Gastrocnemius medialis (tissue), 4 donors: ENCODE results near the gene PRKCA. TPM values are rescaled to one million over a fixed set of nuclear protein-coding genes. Genes with fewer than 3 reads are reported as not detected.

Source experiments
- ATAC-seq, 2 donors: fragments of 150-250 bp; one replicate each; pipeline ENCODE4 v1.9.1; 2016
- DNase-seq, 2 donors: peaks; one replicate each; pipeline ENCODE4 v3.0.0-alpha.2; 2019
- H3K27ac ChIP-seq, 4 donors: fragments of 200-600 bp; sonication (generic); 1 replicate in 1 of 4; 2 replicates in 3 of 4; pipeline ENCODE4 v1.5.1; 2016 to 2018; ENCODE audit warnings: mild to moderate bottlenecking in 2 of 4, moderate library complexity in 1 of 4
- H3K27me3 ChIP-seq, 3 donors: fragments of 200-600 bp; sonication (generic) in 2 of 3; 1 replicate in 1 of 3; 2 replicates in 2 of 3; pipeline versions ENCODE4 v1.5.1 to v1.6.0; 2016 to 2019; ENCODE audit warnings: mild to moderate bottlenecking in 1 of 3, moderate library complexity in 1 of 3
- H3K36me3 ChIP-seq, 2 donors: fragments of 200-600 bp; sonication (generic) in 1 of 2; one replicate each; pipeline ENCODE4 v1.5.1; 2017 to 2018
- H3K4me1 ChIP-seq, 2 donors: fragments of 200-600 bp; sonication (generic) in 1 of 2; one replicate each; pipeline ENCODE4 v1.5.1; 2016 to 2017; ENCODE audit warnings: mild to moderate bottlenecking in 2 of 2
- H3K4me3 ChIP-seq, 4 donors: fragments of 200-600 bp; sonication (generic) in 3 of 4; 1 replicate in 1 of 4; 2 replicates in 3 of 4; pipeline ENCODE4 v1.5.1; 2016 to 2019; ENCODE audit warnings: mild to moderate bottlenecking in 2 of 4
- H3K9me3 ChIP-seq, 3 donors: fragments of 200-600 bp; sonication (generic) in 2 of 3; 1 replicate in 1 of 3; 2 replicates in 2 of 3; pipeline ENCODE4 v1.5.1; 2016 to 2019
- POLR2A ChIP-seq, 2 donors: fragments of 450-650 bp; IDR thresholded peaks; one replicate each; pipeline ENCODE4 v1.6.1; 2017; ENCODE audit warnings: antibody characterized with exemption in 2 of 2, mild to moderate bottlenecking in 2 of 2, moderate library complexity in 2 of 2
- in situ Hi-C, 4 donors: fragments of 200-750 bp; cut with MboI; loops; one replicate each; pipeline versions ENCODE4 v1.15.0 to v1.8.0; 2017; ENCODE audit warnings: low sequenced_read_pairs in 4 of 4
- intact Hi-C: fragments of 100-400 bp; cut with DNase I; formaldehyde crosslinking; loops from one replicate; pipeline ENCODE4 v1.15.1; 2023; ENCODE audit warnings: low total_unique reads
- total RNA-seq, 4 donors: library from RNA; depleted of rRNA; stranded (reverse); fragments of >200 nt; gene quantifications; one replicate each; pipeline versions ENCODE4 v1.1.0 to v1.2.3, GENCODE V29; 2016
- TF ChIP-seq, protein P1 (sequence below), 5 experiments: fragments of 450-650 bp in 3 of 5; fragments of 200-600 bp in 2 of 5; sonication (generic) in 2 of 5; IDR thresholded peaks in 4 of 5; conservative IDR thresholded peaks in 1 of 5; 1 replicate in 4 of 5; 2 replicates in 1 of 5; pipeline ENCODE4 v1.5.1; 2016 to 2019; ENCODE audit warnings: antibody characterized with exemption in 5 of 5, mild to moderate bottlenecking in 3 of 5, moderate library complexity in 3 of 5

PRKCA gene
- total RNA-seq, 4 donors from 2014 or later, result 7.6 to 16.8 (median 11.1) TPM

DNA sequence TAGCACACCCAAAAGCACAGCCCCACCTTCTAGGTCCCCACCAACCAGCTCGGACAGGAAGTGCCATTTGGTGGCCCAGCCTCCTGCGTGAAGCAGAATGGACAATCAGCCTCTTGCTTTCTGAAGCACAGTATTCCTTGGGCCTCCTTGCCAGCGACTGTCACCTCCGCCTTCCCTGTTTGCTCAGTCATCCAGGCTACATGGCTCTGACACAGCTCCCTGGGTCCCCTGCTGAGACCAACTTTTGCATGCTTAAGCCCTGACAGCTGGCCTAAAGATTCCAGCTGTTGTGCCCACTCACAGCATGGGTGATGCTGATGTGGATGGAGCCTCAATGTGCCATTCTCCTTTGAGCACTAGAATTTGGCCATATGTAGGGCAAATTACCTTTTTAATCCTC is 528.0 kb downstream of the PRKCA start:
- Histone ChIP-seq H3K9me3 (no peaks in the 10 kb centered on the region), H3K4me3 (no peak overlapping the region), H3K27me3 (peaks cover 14 to 27% (median 18%) of the 10 kb centered on the region in 3 donors), H3K4me1 (no peaks in the 10 kb centered on the region), H3K27ac (no peak overlapping the region), H3K36me3 (no peaks in the 10 kb centered on the region)
- no peak for TF ChIP-seq POLR2A (IDR thresholded peaks at IDR 0.05)
- TF ChIP-seq, protein P1, sequence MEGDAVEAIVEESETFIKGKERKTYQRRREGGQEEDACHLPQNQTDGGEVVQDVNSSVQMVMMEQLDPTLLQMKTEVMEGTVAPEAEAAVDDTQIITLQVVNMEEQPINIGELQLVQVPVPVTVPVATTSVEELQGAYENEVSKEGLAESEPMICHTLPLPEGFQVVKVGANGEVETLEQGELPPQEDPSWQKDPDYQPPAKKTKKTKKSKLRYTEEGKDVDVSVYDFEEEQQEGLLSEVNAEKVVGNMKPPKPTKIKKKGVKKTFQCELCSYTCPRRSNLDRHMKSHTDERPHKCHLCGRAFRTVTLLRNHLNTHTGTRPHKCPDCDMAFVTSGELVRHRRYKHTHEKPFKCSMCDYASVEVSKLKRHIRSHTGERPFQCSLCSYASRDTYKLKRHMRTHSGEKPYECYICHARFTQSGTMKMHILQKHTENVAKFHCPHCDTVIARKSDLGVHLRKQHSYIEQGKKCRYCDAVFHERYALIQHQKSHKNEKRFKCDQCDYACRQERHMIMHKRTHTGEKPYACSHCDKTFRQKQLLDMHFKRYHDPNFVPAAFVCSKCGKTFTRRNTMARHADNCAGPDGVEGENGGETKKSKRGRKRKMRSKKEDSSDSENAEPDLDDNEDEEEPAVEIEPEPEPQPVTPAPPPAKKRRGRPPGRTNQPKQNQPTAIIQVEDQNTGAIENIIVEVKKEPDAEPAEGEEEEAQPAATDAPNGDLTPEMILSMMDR (IDR thresholded peaks at IDR 0.05 in 4 of 5, conservative IDR thresholded peaks at IDR 0.05 in 1 of 5), result no peak
- in situ Hi-C loops (no loop called here), intact Hi-C loops (no loop called here)
- no peak for ATAC-seq
- no peak for DNase-seq

DNA sequence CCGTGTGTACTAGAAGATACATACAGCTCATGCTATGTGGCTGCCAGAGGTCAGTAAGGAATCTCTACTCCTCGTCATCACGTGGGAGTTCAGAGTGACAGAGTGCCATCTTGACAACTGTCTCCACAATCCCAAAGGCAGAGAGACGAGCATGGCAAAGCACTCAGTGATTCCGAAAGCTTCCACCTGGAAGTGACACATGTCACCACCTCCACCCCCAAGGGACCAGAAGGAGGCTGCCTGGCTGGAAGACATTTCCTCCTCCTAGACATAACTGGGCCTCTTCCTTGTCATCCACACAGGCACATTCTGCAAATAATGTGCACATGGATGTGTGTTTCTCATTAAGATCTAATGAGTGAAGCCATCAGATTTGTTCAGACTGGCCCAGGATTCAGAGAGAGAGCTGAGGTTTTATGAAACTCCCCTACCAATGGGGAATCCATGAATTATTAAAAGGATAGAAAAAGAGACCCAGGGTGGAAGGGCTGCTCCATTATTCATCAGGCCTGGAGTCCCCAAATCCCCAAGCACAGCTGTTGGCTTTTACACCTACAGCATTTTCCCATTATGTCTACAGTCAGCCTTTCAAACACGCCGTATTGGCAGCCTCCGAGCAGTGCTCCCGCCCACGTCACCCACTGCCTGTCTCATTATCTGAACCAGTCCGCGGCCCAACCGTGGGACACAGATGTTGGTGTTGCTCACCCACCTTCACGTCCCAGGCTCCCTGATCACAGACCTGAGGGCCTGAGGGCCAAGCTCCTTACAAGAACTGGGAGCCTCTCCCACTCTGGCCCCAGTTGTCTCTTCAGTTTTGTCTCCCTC is 529.2 kb downstream of the PRKCA start:
- TF ChIP-seq, protein P1 (IDR thresholded peaks at IDR 0.05 in 4 of 5, conservative IDR thresholded peaks at IDR 0.05 in 1 of 5), result no peak
- TF ChIP-seq POLR2A (IDR thresholded peaks at IDR 0.05), result no peak
- Histone ChIP-seq H3K4me3 (no peak overlapping the region), H3K27me3 (peaks cover 24 to 37% (median 24%) of the 10 kb centered on the region in 3 donors), H3K9me3 (no peaks in the 10 kb centered on the region), H3K4me1 (no peaks in the 10 kb centered on the region), H3K27ac (no peak overlapping the region), H3K36me3 (no peaks in the 10 kb centered on the region)
- in situ Hi-C loops (no loop called here), intact Hi-C loops (no loop called here)
- no peak for ATAC-seq
- DNase-seq, result no peak

DNA sequence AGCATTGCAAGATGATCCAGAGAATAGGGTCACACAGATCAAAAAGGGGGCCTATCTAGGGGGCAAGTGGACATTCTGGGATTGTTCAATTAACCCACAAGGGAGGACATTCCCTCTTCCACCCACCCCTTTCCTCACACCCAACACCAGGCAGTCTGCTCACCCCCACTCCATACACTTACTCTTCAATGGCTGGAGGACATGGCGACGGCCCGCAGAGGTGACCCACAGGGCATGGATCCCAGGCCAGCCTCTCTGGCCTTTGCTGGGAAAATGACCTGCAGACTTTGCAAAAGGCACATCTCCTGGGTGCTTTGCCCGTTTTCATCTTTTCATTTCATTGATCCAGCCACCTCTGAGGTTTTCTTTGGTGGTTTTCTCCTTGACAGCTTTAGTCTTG is 530.8 kb downstream of the PRKCA start:
- ATAC-seq (no peak), DNase-seq (no peak)
- Histone ChIP-seq H3K27ac (no peak overlapping the region), H3K4me1 (no peaks in the 10 kb centered on the region), H3K9me3 (no peaks in the 10 kb centered on the region), H3K4me3 (no peak overlapping the region), H3K27me3 (peaks cover 24 to 36% (median 24%) of the 10 kb centered on the region in 3 donors), H3K36me3 (no peaks in the 10 kb centered on the region)
- in situ Hi-C loops, result no loop called here
- intact Hi-C loops, result no loop called here
- TF ChIP-seq, protein P1 (IDR thresholded peaks at IDR 0.05 in 4 of 5, conservative IDR thresholded peaks at IDR 0.05 in 1 of 5), result no peak
- no peak for TF ChIP-seq POLR2A (IDR thresholded peaks at IDR 0.05)

DNA sequence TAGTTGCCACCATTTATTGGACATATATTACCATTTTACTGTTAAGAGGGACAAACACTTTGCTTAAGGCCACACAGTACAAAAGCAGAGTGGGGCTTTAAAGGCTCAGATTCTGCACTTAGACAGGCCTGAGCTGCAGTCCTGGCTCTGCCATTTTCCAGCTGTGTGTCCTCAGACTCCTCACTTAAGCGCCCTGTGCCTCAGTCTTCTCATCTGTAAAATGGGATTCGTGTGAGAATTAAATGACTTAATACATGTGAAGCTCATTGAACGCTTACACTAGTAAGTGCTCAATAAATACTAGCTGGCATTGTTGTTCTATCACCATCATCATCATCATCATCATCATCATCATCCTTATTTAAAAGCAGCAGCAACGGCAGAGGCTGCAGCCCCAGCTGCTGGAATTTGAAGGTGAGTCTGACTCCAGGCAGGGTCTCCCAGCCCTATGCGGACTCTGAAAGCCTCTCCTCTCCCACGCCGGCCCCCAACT is 532.1 kb downstream of the PRKCA start:
- Histone ChIP-seq H3K4me3 (no peak overlapping the region), H3K4me1 (no peaks in the 10 kb centered on the region), H3K36me3 (no peaks in the 10 kb centered on the region), H3K27me3 (peaks cover 24 to 39% (median 24%) of the 10 kb centered on the region in 3 donors), H3K27ac (no peak overlapping the region), H3K9me3 (no peaks in the 10 kb centered on the region)
- no peak for TF ChIP-seq POLR2A (IDR thresholded peaks at IDR 0.05)
- TF ChIP-seq, protein P1 (IDR thresholded peaks at IDR 0.05 in 4 of 5, conservative IDR thresholded peaks at IDR 0.05 in 1 of 5), result no peak
- intact Hi-C loops, result no loop called here
- ATAC-seq (no peak), DNase-seq (no peak)
- in situ Hi-C loops, result no loop called here
